GM23338 (cell line): ENCODE data around the gene SLC25A34. TPM values are rescaled to one million over a fixed set of nuclear protein-coding genes. Genes with fewer than 3 reads are reported as not detected.

Experiments
- ATAC-seq: fragments of 200-7000 bp; cut with Tn5 transposase; 3 replicates; pipeline ENCODE4 v1.9.1; 2020
- DNase-seq: peaks from one replicate; pipeline ENCODE4 v3.0.0-alpha.2; 2015; ENCODE audit warnings: low spot score
- H2AFZ ChIP-seq: fragments of 200-600 bp; sonication (generic); 2 replicates; pipeline ENCODE4 v1.8.0; 2016; ENCODE audit warnings: antibody characterized with exemption, mild to moderate bottlenecking, moderate library complexity
- H3F3A ChIP-seq: fragments of 200-600 bp; sonication (generic); replicated peaks from 2 replicates; pipeline ENCODE4 v1.8.0; 2017; ENCODE audit warnings: antibody characterized with exemption, mixed run types, low read depth
- H3K27ac ChIP-seq: fragments of 200-600 bp; sonication (generic); 2 replicates; pipeline ENCODE4 v1.6.1; 2016; ENCODE audit warnings: low read depth
- H3K27me3 ChIP-seq: fragments of 200-600 bp; sonication (generic); 2 replicates; pipeline ENCODE4 v1.8.0; 2016; ENCODE audit warnings: mild to moderate bottlenecking, mixed run types, moderate library complexity; ENCODE audit not compliant: insufficient read depth
- H3K36me3 ChIP-seq: fragments of 200-600 bp; sonication (generic); 2 replicates; pipeline ENCODE4 v1.8.0; 2016; ENCODE audit warnings: mild to moderate bottlenecking; ENCODE audit not compliant: insufficient read depth
- H3K4me1 ChIP-seq: fragments of 200-600 bp; sonication (generic); 2 replicates; pipeline ENCODE4 v1.8.0; 2016; ENCODE audit warnings: mild to moderate bottlenecking, moderate library complexity; ENCODE audit not compliant: insufficient read depth
- H3K4me2 ChIP-seq: fragments of 200-600 bp; sonication (generic); 2 replicates; pipeline ENCODE4 v1.7.1; 2017; ENCODE audit warnings: mixed run types
- H3K4me3 ChIP-seq: fragments of 200-600 bp; sonication (generic); 2 replicates; pipeline ENCODE4 v1.6.1; 2016; ENCODE audit warnings: mixed run types
- H3K79me2 ChIP-seq: fragments of 200-600 bp; sonication (generic); replicated peaks from 2 replicates; pipeline ENCODE4 v1.8.0; 2017; ENCODE audit warnings: mild to moderate bottlenecking; ENCODE audit not compliant: insufficient read depth
- H3K9me2 ChIP-seq: fragments of 200-600 bp; sonication (generic); 2 replicates; pipeline ENCODE4 v1.8.0; 2017; ENCODE audit not compliant: insufficient read depth
- H4K20me1 ChIP-seq: fragments of 200-600 bp; sonication (generic); replicated peaks from 2 replicates; pipeline ENCODE4 v1.8.0; 2017; ENCODE audit warnings: mild to moderate bottlenecking; ENCODE audit not compliant: insufficient read depth
- H3K27ac Mint-ChIP-seq: 2 replicates; pipeline ENCODE4 v1.8.0; 2020; ENCODE audit warnings: inconsistent platforms, mild to moderate bottlenecking, moderate library complexity, mixed read lengths
- H3K27me3 Mint-ChIP-seq: 3 replicates; pipeline ENCODE4 v1.8.0; 2022; ENCODE audit warnings: low read depth, mild to moderate bottlenecking, moderate library complexity, mixed read lengths, inconsistent platforms; ENCODE audit not compliant: insufficient read depth, poor library complexity
- H3K36me3 Mint-ChIP-seq: 3 replicates; pipeline ENCODE4 v1.8.0; 2021; ENCODE audit warnings: low read depth, mild to moderate bottlenecking, inconsistent platforms, moderate library complexity, mixed read lengths
- H3K4me1 Mint-ChIP-seq: 3 replicates; pipeline ENCODE4 v1.8.0; 2020; ENCODE audit warnings: mild to moderate bottlenecking, inconsistent platforms, mixed read lengths
- H3K4me3 Mint-ChIP-seq: 3 replicates; pipeline ENCODE4 v1.8.0; 2021; ENCODE audit warnings: moderate library complexity, mild to moderate bottlenecking, inconsistent platforms, mixed read lengths
- H3K9me3 Mint-ChIP-seq: 3 replicates; pipeline ENCODE4 v1.8.0; 2020; ENCODE audit warnings: moderate library complexity, mild to moderate bottlenecking, inconsistent platforms, mixed read lengths
- CREB1 ChIP-seq: fragments of 250-450 bp; sonication (Bioruptor Pico); IDR thresholded peaks from 2 replicates; pipeline ENCODE4 v1.5.0; 2020; ENCODE audit warnings: low read depth, mild to moderate bottlenecking, moderate library complexity
- CTCF ChIP-seq, 2 experiments: fragments of 200-600 bp in 1 of 2; sonication (generic) in 1 of 2; conservative IDR thresholded peaks; 2 replicates each; pipeline versions ENCODE4 v1.5.1 to v1.6.1; 2016 to 2017; ENCODE audit warnings: antibody characterized with exemption in 2 of 2, low read depth in 2 of 2, mild to moderate bottlenecking in 2 of 2, moderate library complexity in 1 of 2
- ETS1 ChIP-seq: IDR thresholded peaks from 2 replicates; pipeline ENCODE4 v1.6.1; 2016; ENCODE audit warnings: antibody characterized with exemption
- JUNB ChIP-seq: IDR thresholded peaks from one replicate; pipeline ENCODE4 v1.6.1; 2016; ENCODE audit warnings: antibody characterized with exemption; ENCODE audit not compliant: unreplicated experiment
- POLR2AphosphoS5 ChIP-seq: IDR thresholded peaks from 2 replicates; pipeline ENCODE4 v1.6.1; 2016; ENCODE audit warnings: antibody characterized with exemption, low read depth
- REST ChIP-seq: IDR thresholded peaks from one replicate; pipeline ENCODE4 v1.6.1; 2018; ENCODE audit warnings: antibody characterized with exemption; ENCODE audit not compliant: unreplicated experiment
- ZNF114 ChIP-seq: fragments of 250-450 bp; sonication (Bioruptor Pico); IDR thresholded peaks from 2 replicates; pipeline ENCODE4 v1.5.0; 2020; ENCODE audit warnings: mild to moderate bottlenecking, moderate library complexity
- ZNF331 ChIP-seq: fragments of 250-450 bp; sonication (Bioruptor Pico); IDR thresholded peaks from 2 replicates; pipeline ENCODE4 v1.5.0; 2020; ENCODE audit warnings: low read depth, mild to moderate bottlenecking, moderate library complexity
- ZNF462 ChIP-seq: fragments of 250-450 bp; sonication (Bioruptor Pico); IDR thresholded peaks from 2 replicates; pipeline ENCODE4 v1.5.0; 2020; ENCODE audit warnings: mild to moderate bottlenecking, moderate library complexity
- polyA plus RNA-seq: library from polyadenylated mRNA; unstranded; fragments of >200 nt; fragmentation: Nextera tagmentation; extraction: Ambion mirVana; gene quantifications from 2 replicates; pipeline ENCODE4 v1.2.1, GENCODE V29; 2016
- total RNA-seq: library from RNA; depleted of rRNA; stranded (reverse); fragments of >200 nt; shearing (Covaris generic); gene quantifications from 2 replicates; pipeline ENCODE4 v1.2.3, GENCODE V29; 2014

The SLC25A34 gene
- total and polyA plus RNA-seq, 2 experiments from 2014 or later: 0.11 to 3.5 TPM

- TF ChIP-seq ETS1: no peak
- no peak for TF ChIP-seq POLR2AphosphoS5
- no peak for TF ChIP-seq CTCF (conservative IDR thresholded peaks at IDR 0.05; ENCODE audit: low read depth in 2 of 2)
- no peak for TF ChIP-seq CREB1 (CRISPR knock-in tag)
- no peak for TF ChIP-seq ZNF331 (CRISPR knock-in tag)
- TF ChIP-seq JUNB: no peak
These were observed 819 bp downstream of the SLC25A34 start (continued) for GRCh38 chr1:15736892-15737261.

GRCh38 chr1:15737324-15738319, 1.6 kb downstream of the SLC25A34 start:
- no peak overlapping the region for H2AFZ ChIP-seq
- Mint-ChIP-seq H3K9me3 (no peaks in the 10 kb centered on the region), H3K4me1 (peaks cover 13% of the 10 kb centered on the region), H3K36me3 (0 out of 3 replicates have a peak, but pooled peaks cover 6% of the 10 kb centered on the region), H3K4me3 (no peak overlapping the region), H3K27me3 (peaks cover 12% of the 10 kb centered on the region), H3K27ac (no peak overlapping the region)
- H3K27ac ChIP-seq: no peak overlapping the region
- no peaks in the 10 kb centered on the region for H3K27me3 ChIP-seq
- no peak for DNase-seq
- H3K4me2 ChIP-seq: no peak overlapping the region
- H3K36me3 ChIP-seq: no peaks in the 10 kb centered on the region
- 0 out of 2 replicates have a peak, but pooled peaks cover 5% of the 10 kb centered on the region for H3F3A ChIP-seq
- no peaks in the 10 kb centered on the region for H4K20me1 ChIP-seq
- no peak for ATAC-seq
- no peaks in the 10 kb centered on the region for H3K9me2 ChIP-seq
- H3K4me3 ChIP-seq: no peak overlapping the region
- H3K79me2 ChIP-seq: no peaks in the 10 kb centered on the region
- H3K4me1 ChIP-seq: 0 out of 2 replicates have a peak, but pooled peaks cover 9% of the 10 kb centered on the region
- TF ChIP-seq ZNF114 (CRISPR knock-in tag) (no peak), ZNF462 (CRISPR knock-in tag) (no peak), REST (no peak), ETS1 (no peak)
